Measurements from ENCODE around the gene MYO9B.
A peak's percentile ranks its signal among the peaks of the same experiment; 100 is the strongest.
"Not testable (repeated sequence)": the region's sequence is repeated elsewhere in the genome, so short reads cannot be mapped to it uniquely, and the experiment has no call there.

Gene MYO9B

GRCh38 chr19:17091758-17092333, 16.3 kb downstream of the MYO9B start:
- Mint-ChIP-seq H3K9me3 (no peaks in the 10 kb centered on the region), H3K36me3 (peaks cover 15% of the 10 kb centered on the region), H3K4me3 (peak overlapping the region; percentile 17), H3K4me1 (peaks cover 45% of the 10 kb centered on the region), H3K27me3 (no peaks in the 10 kb centered on the region), H3K27ac (peak overlapping the region; percentile 28)
- peak in 1 of 2 donors; percentile 63 for DNase-seq (ENCODE audit: low spot score in 2 of 2)
- ATAC-seq (ENCODE audit: low read depth) = peak; percentile 70

- no peak overlapping the region for H3K27ac Mint-ChIP-seq
- no peaks in the 10 kb centered on the region for H3K27me3 Mint-ChIP-seq
- H3K9me3 Mint-ChIP-seq = no peaks in the 10 kb centered on the region
- ATAC-seq (ENCODE audit: low read depth) = no peak
- H3K36me3 Mint-ChIP-seq = peaks cover 11% of the 10 kb centered on the region
- peaks cover 43% of the 10 kb centered on the region for H3K4me1 Mint-ChIP-seq
- H3K4me3 Mint-ChIP-seq = no peak overlapping the region
- DNase-seq (ENCODE audit: low spot score in 2 of 2) = no peak
Measured at GRCh38 chr19:17092696-17093095, 17.1 kb downstream of the MYO9B start.

- not testable (repeated sequence) for ATAC-seq (ENCODE audit: low read depth); H3K9me3 Mint-ChIP-seq; DNase-seq (ENCODE audit: low spot score in 2 of 2); H3K4me3 Mint-ChIP-seq; H3K27me3 Mint-ChIP-seq
- peak overlapping the region; percentile 72 for H3K27ac Mint-ChIP-seq
- H3K4me1 Mint-ChIP-seq = peaks cover 36% of the 10 kb centered on the region
- peaks cover 14% of the 10 kb centered on the region for H3K36me3 Mint-ChIP-seq
Measured at GRCh38 chr19:17094694-17095093, 19.1 kb downstream of the MYO9B start.

- Mint-ChIP-seq H3K27ac (peak overlapping the region; percentile 72), H3K27me3 (no peaks in the 10 kb centered on the region), H3K4me3 (no peak overlapping the region), H3K4me1 (peaks cover 31% of the 10 kb centered on the region), H3K9me3 (no peaks in the 10 kb centered on the region), H3K36me3 (peaks cover 12% of the 10 kb centered on the region)
- ATAC-seq (ENCODE audit: low read depth) (no peak), DNase-seq (ENCODE audit: low spot score in 2 of 2) (no peak)
Measured at GRCh38 chr19:17095141-17095919, 19.8 kb downstream of the MYO9B start.

GRCh38 chr19:17097593-17098126, 22.1 kb downstream of the MYO9B start:
- H3K4me3 Mint-ChIP-seq = no peak overlapping the region
- H3K27me3 Mint-ChIP-seq = no peaks in the 10 kb centered on the region
- no peaks in the 10 kb centered on the region for H3K9me3 Mint-ChIP-seq
- no peak overlapping the region for H3K27ac Mint-ChIP-seq
- ATAC-seq (ENCODE audit: low read depth) (no peak), DNase-seq (ENCODE audit: low spot score in 2 of 2) (no peak)
- H3K4me1 Mint-ChIP-seq = peaks cover 30% of the 10 kb centered on the region
- H3K36me3 Mint-ChIP-seq = peaks cover 24% of the 10 kb centered on the region

GRCh38 chr19:17098326-17098725, 22.7 kb downstream of the MYO9B start:
- peaks cover 3% of the 10 kb centered on the region for H3K9me3 Mint-ChIP-seq
- H3K27me3 Mint-ChIP-seq = no peaks in the 10 kb centered on the region

GRCh38 chr19:17101686-17102628, 26.4 kb downstream of the MYO9B start:
- Mint-ChIP-seq H3K27ac (peak overlapping the region; percentile 94), H3K4me1 (peaks cover 45% of the 10 kb centered on the region), H3K36me3 (peaks cover 32% of the 10 kb centered on the region)

More at GRCh38 chr19:17098326-17098725, 22.7 kb downstream of the MYO9B start:
- DNase-seq (ENCODE audit: low spot score in 2 of 2) (no peak), ATAC-seq (ENCODE audit: low read depth) (no peak)
- Mint-ChIP-seq H3K4me1 (peaks cover 34% of the 10 kb centered on the region), H3K27ac (peak overlapping the region; percentile 15), H3K4me3 (no peak overlapping the region), H3K36me3 (peaks cover 29% of the 10 kb centered on the region)

GRCh38 chr19:17103177-17103576, 27.6 kb downstream of the MYO9B start:
- ATAC-seq (ENCODE audit: low read depth) = no peak
- DNase-seq (ENCODE audit: low spot score in 2 of 2) = no peak
- peak overlapping the region; percentile 35 for H3K4me3 Mint-ChIP-seq
- H3K4me1 Mint-ChIP-seq = peaks cover 53% of the 10 kb centered on the region
- peaks cover 32% of the 10 kb centered on the region for H3K36me3 Mint-ChIP-seq
- H3K27me3 Mint-ChIP-seq = no peaks in the 10 kb centered on the region
- peak overlapping the region; percentile 83 for H3K27ac Mint-ChIP-seq
- H3K9me3 Mint-ChIP-seq = peaks cover 3% of the 10 kb centered on the region

More at GRCh38 chr19:17101686-17102628, 26.4 kb downstream of the MYO9B start:
- Mint-ChIP-seq H3K9me3 (peaks cover 3% of the 10 kb centered on the region), H3K27me3 (no peaks in the 10 kb centered on the region), H3K4me3 (peak overlapping the region; percentile 42)
- ATAC-seq (ENCODE audit: low read depth) (peak; percentile 72), DNase-seq (ENCODE audit: low spot score in 2 of 2) (no peak)

GRCh38 chr19:17104679-17105078, 29.1 kb downstream of the MYO9B start:
- Mint-ChIP-seq H3K27ac (peak overlapping the region; percentile 82), H3K36me3 (peaks cover 26% of the 10 kb centered on the region), H3K4me1 (peaks cover 59% of the 10 kb centered on the region), H3K4me3 (peak overlapping the region; percentile 69), H3K27me3 (no peaks in the 10 kb centered on the region), H3K9me3 (peaks cover 3% of the 10 kb centered on the region)
- DNase-seq (ENCODE audit: low spot score in 2 of 2) = no peak
- no peak for ATAC-seq (ENCODE audit: low read depth)

- DNase-seq (ENCODE audit: low spot score in 2 of 2) (peak in 1 of 2 donors; percentile 33), ATAC-seq (ENCODE audit: low read depth) (peak; percentile 33)
- H3K27ac Mint-ChIP-seq = peak overlapping the region; percentile 82
- H3K27me3 Mint-ChIP-seq = no peaks in the 10 kb centered on the region
- peaks cover 66% of the 10 kb centered on the region for H3K4me1 Mint-ChIP-seq
- peak overlapping the region; percentile 81 for H3K4me3 Mint-ChIP-seq
- H3K9me3 Mint-ChIP-seq = peaks cover 3% of the 10 kb centered on the region
- H3K36me3 Mint-ChIP-seq = peaks cover 26% of the 10 kb centered on the region
Measured at GRCh38 chr19:17105556-17105955, 30.0 kb downstream of the MYO9B start.

GRCh38 chr19:17106964-17107363, 31.4 kb downstream of the MYO9B start:
- Mint-ChIP-seq H3K27ac (peak overlapping the region; percentile 93), H3K4me1 (peaks cover 70% of the 10 kb centered on the region)
- not testable (repeated sequence) for DNase-seq (ENCODE audit: low spot score in 2 of 2)

GRCh38 chr19:17107546-17108452, 32.2 kb downstream of the MYO9B start:
- Mint-ChIP-seq H3K4me1 (peaks cover 69% of the 10 kb centered on the region), H3K27ac (peak overlapping the region; percentile 93)
- ATAC-seq (ENCODE audit: low read depth) = no peak

More at GRCh38 chr19:17106964-17107363, 31.4 kb downstream of the MYO9B start:
- peaks cover 23% of the 10 kb centered on the region for H3K36me3 Mint-ChIP-seq
- not testable (repeated sequence) for H3K4me3 Mint-ChIP-seq; H3K9me3 Mint-ChIP-seq; ATAC-seq (ENCODE audit: low read depth); H3K27me3 Mint-ChIP-seq

GRCh38 chr19:17108453-17108784, 32.8 kb downstream of the MYO9B start:
- no peak for ATAC-seq (ENCODE audit: low read depth)
- Mint-ChIP-seq H3K4me1 (peaks cover 70% of the 10 kb centered on the region), H3K27ac (peak overlapping the region; percentile 93), H3K27me3 (no peaks in the 10 kb centered on the region), H3K4me3 (peak overlapping the region; percentile 35), H3K36me3 (peaks cover 19% of the 10 kb centered on the region), H3K9me3 (no peaks in the 10 kb centered on the region)
- DNase-seq (ENCODE audit: low spot score in 2 of 2) = no peak

More at GRCh38 chr19:17107546-17108452, 32.2 kb downstream of the MYO9B start:
- DNase-seq (ENCODE audit: low spot score in 2 of 2) = peak in 1 of 2 donors; percentile 37
- H3K36me3 Mint-ChIP-seq = peaks cover 21% of the 10 kb centered on the region
- H3K27me3 Mint-ChIP-seq = no peaks in the 10 kb centered on the region
- peak overlapping the region; percentile 38 for H3K4me3 Mint-ChIP-seq
- peaks cover 3% of the 10 kb centered on the region for H3K9me3 Mint-ChIP-seq
